Measurements from ENCODE around the gene MT4. TPM values are rescaled to one million over a fixed set of nuclear protein-coding genes. Genes with fewer than 3 reads are reported as not detected.
"Not testable (repeated sequence)": the region's sequence is repeated elsewhere in the genome, so short reads cannot be mapped to it uniquely, and the experiment has no call there.

MT4 gene
- total and polyA plus RNA-seq, 10 donors: not detected

DNA sequence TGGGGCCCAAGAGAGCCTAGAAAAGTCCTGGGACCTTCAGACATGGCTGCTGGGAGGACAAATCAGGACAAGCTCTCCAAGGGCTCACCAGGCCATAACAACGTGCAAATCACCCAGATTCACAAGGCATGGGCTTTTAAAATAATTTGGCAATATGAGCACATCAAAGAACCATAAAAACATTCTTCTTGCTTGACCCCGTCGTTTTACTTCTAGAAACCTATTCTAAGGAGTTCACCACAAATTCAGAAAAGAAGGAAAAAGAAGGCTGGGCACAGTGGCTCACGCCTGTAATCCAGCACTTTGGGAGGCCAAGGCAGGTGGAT is 12.4 kb downstream of the MT4 start:
- H3K27me3 ChIP-seq (replicated peaks in 1 of 7): no peaks in the 10 kb centered on the region
- peaks cover 0 to 7% (median 0%) of the 10 kb centered on the region in 6 donors for H3K4me1 ChIP-seq
- H3K9me3 ChIP-seq: peaks cover 0 to 13% (median 7%) of the 10 kb centered on the region in 8 donors
- TF ChIP-seq POLR2AphosphoS5 (IDR thresholded peaks at IDR 0.05): no peak
- TF ChIP-seq, protein P1, sequence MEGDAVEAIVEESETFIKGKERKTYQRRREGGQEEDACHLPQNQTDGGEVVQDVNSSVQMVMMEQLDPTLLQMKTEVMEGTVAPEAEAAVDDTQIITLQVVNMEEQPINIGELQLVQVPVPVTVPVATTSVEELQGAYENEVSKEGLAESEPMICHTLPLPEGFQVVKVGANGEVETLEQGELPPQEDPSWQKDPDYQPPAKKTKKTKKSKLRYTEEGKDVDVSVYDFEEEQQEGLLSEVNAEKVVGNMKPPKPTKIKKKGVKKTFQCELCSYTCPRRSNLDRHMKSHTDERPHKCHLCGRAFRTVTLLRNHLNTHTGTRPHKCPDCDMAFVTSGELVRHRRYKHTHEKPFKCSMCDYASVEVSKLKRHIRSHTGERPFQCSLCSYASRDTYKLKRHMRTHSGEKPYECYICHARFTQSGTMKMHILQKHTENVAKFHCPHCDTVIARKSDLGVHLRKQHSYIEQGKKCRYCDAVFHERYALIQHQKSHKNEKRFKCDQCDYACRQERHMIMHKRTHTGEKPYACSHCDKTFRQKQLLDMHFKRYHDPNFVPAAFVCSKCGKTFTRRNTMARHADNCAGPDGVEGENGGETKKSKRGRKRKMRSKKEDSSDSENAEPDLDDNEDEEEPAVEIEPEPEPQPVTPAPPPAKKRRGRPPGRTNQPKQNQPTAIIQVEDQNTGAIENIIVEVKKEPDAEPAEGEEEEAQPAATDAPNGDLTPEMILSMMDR (IDR thresholded peaks at IDR 0.05 in 8 of 11, conservative IDR thresholded peaks at IDR 0.05 in 3 of 11): peak in 1 of 11 experiments; percentile 1
- no peak for TF ChIP-seq POLR2A (IDR thresholded peaks at IDR 0.05)
- H3K27ac ChIP-seq: no peak overlapping the region
- no peaks in the 10 kb centered on the region for H3K36me3 ChIP-seq
- no peak for DNase-seq
- WGBS, 5 donors: 71 to 84% (median 77%) methylated on average over 4 of the region's 4 CpGs
- H3K4me3 ChIP-seq: no peak overlapping the region
- intact Hi-C loops (cut with DNase I; ENCODE audit: low total_unique reads): loop anchor here (5.0 kb wide), 1 partner anchor 125 kb away; no protein-coding TSS in a partner anchor

DNA sequence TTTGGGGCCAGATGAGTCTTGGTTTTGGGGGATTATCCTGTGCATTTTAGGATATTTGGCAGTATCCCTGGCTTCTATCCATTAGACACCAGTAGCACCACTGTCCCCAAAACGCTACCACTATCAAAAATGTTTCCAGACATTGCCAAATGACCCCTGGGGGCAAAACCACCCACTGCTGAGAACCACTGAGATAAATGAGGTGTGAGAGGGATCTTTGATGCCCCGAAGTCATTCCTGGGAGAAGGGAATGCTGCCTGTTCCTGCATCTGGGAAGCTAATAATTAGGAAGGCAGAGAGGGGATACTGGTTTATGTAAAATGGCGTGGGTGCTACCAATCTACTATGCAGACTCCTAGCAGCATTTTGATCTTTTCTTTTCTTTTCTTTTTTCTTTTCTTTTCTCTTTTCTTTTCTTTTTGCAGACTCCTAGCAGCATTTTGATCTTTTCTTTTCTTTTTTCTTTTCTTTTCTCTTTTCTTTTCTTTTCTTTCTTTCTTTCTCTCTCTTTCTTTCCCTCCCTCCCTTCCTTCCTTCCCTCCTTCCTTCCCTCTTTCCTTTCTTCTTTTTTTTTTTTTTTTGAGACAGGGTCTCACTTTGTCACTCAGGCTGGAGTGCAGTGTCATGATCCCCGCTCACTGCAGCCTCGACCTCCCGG is 15.6 kb downstream of the MT4 start:
- Histone ChIP-seq H3K36me3 (no peaks in the 10 kb centered on the region), H3K9me3 (no peaks in the 10 kb centered on the region), H3K4me1 (peaks cover 0 to 7% (median 0%) of the 10 kb centered on the region in 6 donors), H3K27me3 (replicated peaks in 1 of 7) (peaks cover 0 to 3% (median 0%) of the 10 kb centered on the region in 7 donors), H3K4me3 (no peak overlapping the region), H3K27ac (no peak overlapping the region)
- 80 to 86% (median 84%) methylated on average over 6 of the region's 6 CpGs for WGBS, 5 donors
- intact Hi-C loops (cut with DNase I; ENCODE audit: low total_unique reads): no loop called here
- no peak for DNase-seq
- TF ChIP-seq POLR2AphosphoS5 (IDR thresholded peaks at IDR 0.05): no peak
- TF ChIP-seq, protein P1 (IDR thresholded peaks at IDR 0.05 in 8 of 11, conservative IDR thresholded peaks at IDR 0.05 in 3 of 11): no peak
- TF ChIP-seq POLR2A (IDR thresholded peaks at IDR 0.05): no peak

DNA sequence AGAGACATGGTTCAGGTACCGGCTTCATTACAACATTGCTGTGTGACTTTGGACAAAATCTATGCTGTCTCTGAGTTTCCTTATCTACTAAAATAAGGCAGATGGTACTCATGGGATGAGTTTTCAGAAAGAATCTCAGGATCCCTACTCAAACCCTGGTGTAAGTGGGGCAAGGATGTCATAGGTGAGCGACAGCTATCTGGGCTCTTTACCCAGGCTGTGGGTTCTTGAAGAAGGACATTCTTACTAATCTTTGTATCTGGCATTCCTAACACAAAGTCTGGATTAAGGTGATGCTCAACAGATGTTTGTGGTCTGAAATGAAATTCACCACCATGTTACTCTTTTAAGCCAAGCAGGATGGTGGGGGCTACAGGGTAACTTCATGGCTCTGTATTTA is 18.0 kb downstream of the MT4 start:
- H3K36me3 ChIP-seq; DNase-seq; H3K27ac ChIP-seq; H3K4me3 ChIP-seq; H3K9me3 ChIP-seq; H3K4me1 ChIP-seq; intact Hi-C loops (cut with DNase I; ENCODE audit: low total_unique reads): not testable (repeated sequence)
- peaks cover 0 to 19% (median 0%) of the 10 kb centered on the region in 7 donors for H3K27me3 ChIP-seq (replicated peaks in 1 of 7)
- 80 to 100% (median 100%) methylated on average over 2 of the region's 2 CpGs for WGBS, 5 donors

DNA sequence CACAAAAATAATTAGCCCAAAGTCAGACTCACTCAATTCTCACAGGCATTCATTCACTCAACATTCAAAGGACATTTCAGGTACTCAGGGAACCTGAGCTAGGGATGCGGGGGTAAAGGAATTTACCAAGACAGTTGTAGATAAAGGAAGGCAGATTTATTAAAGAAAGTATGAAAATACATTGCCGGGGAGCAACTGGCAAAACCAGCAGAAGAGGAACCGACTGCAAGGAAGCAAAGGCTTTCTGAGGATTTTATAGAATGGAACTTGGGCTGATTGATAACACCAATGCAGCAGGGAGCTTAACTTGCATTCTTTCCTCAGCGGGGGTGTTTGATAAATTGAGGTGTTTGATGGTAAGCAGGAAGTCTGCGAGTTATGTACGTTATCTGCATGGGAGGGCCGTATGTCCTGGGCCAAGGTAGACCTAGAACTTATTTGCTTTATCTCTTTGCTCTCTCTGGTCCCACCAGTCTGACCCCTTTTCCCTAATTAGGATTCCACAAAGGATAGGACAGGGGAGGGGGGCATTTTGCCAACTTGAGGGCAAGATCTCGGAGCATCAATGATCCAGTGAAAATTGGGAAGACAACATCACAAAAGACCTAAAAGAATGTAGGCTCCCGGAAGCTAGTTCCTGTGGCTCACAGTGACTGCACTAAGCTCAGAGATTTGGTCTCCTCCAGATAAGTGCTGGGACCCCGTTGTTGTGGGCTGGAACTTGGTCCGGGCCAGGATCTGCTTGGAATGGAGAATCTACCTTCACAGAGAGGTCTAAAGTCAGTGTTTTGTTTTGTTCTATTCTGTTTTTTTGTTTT is 18.7 kb downstream of the MT4 start:
- Histone ChIP-seq H3K9me3 (no peaks in the 10 kb centered on the region), H3K27me3 (replicated peaks in 1 of 7) (peaks cover 0 to 25% (median 3%) of the 10 kb centered on the region in 7 donors), H3K36me3 (no peaks in the 10 kb centered on the region), H3K4me1 (no peaks in the 10 kb centered on the region), H3K4me3 (no peak overlapping the region), H3K27ac (no peak overlapping the region)
- TF ChIP-seq POLR2AphosphoS5 (IDR thresholded peaks at IDR 0.05): no peak
- TF ChIP-seq, protein P1 (IDR thresholded peaks at IDR 0.05 in 8 of 11, conservative IDR thresholded peaks at IDR 0.05 in 3 of 11): no peak
- no peak for TF ChIP-seq POLR2A (IDR thresholded peaks at IDR 0.05)
- no peak for DNase-seq
- intact Hi-C loops (cut with DNase I; ENCODE audit: low total_unique reads): no loop called here
- WGBS, 5 donors: 68 to 81% (median 77%) methylated on average over 10 to 11 of the region's 11 CpGs
